ENCODE results near the gene VMP1.

The VMP1 gene

GRCh38 chr17:59711936-59712335, 4.5 kb downstream of the VMP1 start:
- DNase-seq (ENCODE audit: low read depth in 2 of 2) = no peak

GRCh38 chr17:59712862-59713261, 5.4 kb downstream of the VMP1 start:
- no peak for DNase-seq (ENCODE audit: low read depth in 2 of 2)

GRCh38 chr17:59714255-59714654, 6.8 kb downstream of the VMP1 start:
- no peak for DNase-seq (ENCODE audit: low read depth in 2 of 2)

- no peak for DNase-seq (ENCODE audit: low read depth in 2 of 2)
These were observed 9.0 kb downstream of the VMP1 start for GRCh38 chr17:59716427-59716826.

GRCh38 chr17:59719526-59719925, 12.1 kb downstream of the VMP1 start:
- DNase-seq (ENCODE audit: low read depth in 2 of 2) = no peak

GRCh38 chr17:59722623-59723022, 15.2 kb downstream of the VMP1 start:
- DNase-seq (ENCODE audit: low read depth in 2 of 2) = no peak

- DNase-seq (ENCODE audit: low read depth in 2 of 2) = no peak
These were observed 15.6 kb downstream of the VMP1 start for GRCh38 chr17:59723041-59723440.

GRCh38 chr17:59723607-59724006, 16.2 kb downstream of the VMP1 start:
- DNase-seq (ENCODE audit: low read depth in 2 of 2) = no peak

GRCh38 chr17:59725691-59726090, 18.2 kb downstream of the VMP1 start:
- DNase-seq (ENCODE audit: low read depth in 2 of 2) = no peak

GRCh38 chr17:59727817-59728533, 20.5 kb downstream of the VMP1 start:
- DNase-seq (ENCODE audit: low read depth in 2 of 2) = no peak

GRCh38 chr17:59730268-59730834, 22.9 kb downstream of the VMP1 start:
- no peak for DNase-seq (ENCODE audit: low read depth in 2 of 2)

- DNase-seq (ENCODE audit: low read depth in 2 of 2) = no peak
These were observed 26.2 kb downstream of the VMP1 start for GRCh38 chr17:59733697-59734096.

- no peak for DNase-seq (ENCODE audit: low read depth in 2 of 2)
These were observed 26.8 kb downstream of the VMP1 start for GRCh38 chr17:59734226-59734625.

GRCh38 chr17:59737324-59737723, 29.9 kb downstream of the VMP1 start:
- DNase-seq (ENCODE audit: low read depth in 2 of 2) = no peak

GRCh38 chr17:59743842-59744241, 36.4 kb downstream of the VMP1 start:
- no peak for DNase-seq (ENCODE audit: low read depth in 2 of 2)

GRCh38 chr17:59745040-59745439, 37.6 kb downstream of the VMP1 start:
- DNase-seq (ENCODE audit: low read depth in 2 of 2) = no peak

- no peak for DNase-seq (ENCODE audit: low read depth in 2 of 2)
These were observed 39.5 kb downstream of the VMP1 start for GRCh38 chr17:59746849-59747445.

GRCh38 chr17:59748591-59748990, 41.1 kb downstream of the VMP1 start:
- DNase-seq (ENCODE audit: low read depth in 2 of 2) = no peak

- no peak for DNase-seq (ENCODE audit: low read depth in 2 of 2)
These were observed 44.5 kb downstream of the VMP1 start for GRCh38 chr17:59751955-59752413.

GRCh38 chr17:59752446-59752845, 45.0 kb downstream of the VMP1 start:
- no peak for DNase-seq (ENCODE audit: low read depth in 2 of 2)

- DNase-seq (ENCODE audit: low read depth in 2 of 2) = no peak
These were observed 45.5 kb downstream of the VMP1 start for GRCh38 chr17:59752922-59753321.

GRCh38 chr17:59753522-59754467, 46.3 kb downstream of the VMP1 start:
- DNase-seq (ENCODE audit: low read depth in 2 of 2) = no peak
